Caco-2 (cell line): ENCODE data around the gene NOX5. TPM values are rescaled to one million over a fixed set of nuclear protein-coding genes. Genes with fewer than 3 reads are reported as not detected.

ENCODE experiments used
- BruUV-seq: library from RNA; stranded (reverse); fragments of 400-500 nt; replicated peaks from 2 replicates; lab custom pipeline; 2021; lab: Mats Ljungman, UMichigan
- CTCF ChIA-PET: fragments of 300-600 bp; sonication (Branson Sonifier 250); formaldehyde crosslinking; loops from one replicate; lab custom pipeline; 2022; ENCODE audit warnings: antibody characterized with exemption; lab: Charles Lee
- POLR2A ChIA-PET: fragments of 300-600 bp; sonication (Branson Sonifier 250); formaldehyde crosslinking; loops from one replicate; lab custom pipeline; 2022; ENCODE audit warnings: antibody characterized with exemption; lab: Charles Lee
- DNase-seq, 2 experiments: peaks; one replicate each; pipeline versions ENCODE4 v3.0.0 to v3.0.0-alpha.2; 2020 to 2022
- H3K27me3 ChIP-seq: replicated peaks from 2 replicates; pipeline ENCODE4 v1.6.0; 2011; ENCODE audit warnings: low read length; ENCODE audit not compliant: control insufficient read depth, insufficient read depth
- H3K36me3 ChIP-seq: 2 replicates; pipeline ENCODE4 v1.5.1; 2011; ENCODE audit warnings: low read length; ENCODE audit not compliant: control insufficient read depth, insufficient read depth
- H3K4me1 ChIP-seq: fragments of 250-450 bp; sonication (Bioruptor Pico); 2 replicates; pipeline ENCODE4 v1.5.1; 2020; ENCODE audit warnings: mild to moderate bottlenecking
- H3K4me3 ChIP-seq: 2 replicates; pipeline ENCODE4 v1.5.1; 2011; ENCODE audit warnings: low read depth, mild to moderate bottlenecking, control low read depth, low read length
- H3K9me3 ChIP-seq: fragments of 250-450 bp; sonication (Bioruptor Pico); 2 replicates; pipeline ENCODE4 v1.5.1; 2020; ENCODE audit warnings: mild to moderate bottlenecking, moderate library complexity
- H3K27ac Mint-ChIP-seq: one replicate; pipeline ENCODE4 v1.8.0; 2022; ENCODE audit warnings: mixed read lengths; ENCODE audit not compliant: unreplicated experiment
- H3K27me3 Mint-ChIP-seq: one replicate; pipeline ENCODE4 v1.8.0; 2022; ENCODE audit warnings: mixed read lengths; ENCODE audit not compliant: insufficient read depth, unreplicated experiment
- H3K36me3 Mint-ChIP-seq: one replicate; pipeline ENCODE4 v1.8.0; 2022; ENCODE audit warnings: mild to moderate bottlenecking, mixed read lengths; ENCODE audit not compliant: insufficient read depth, unreplicated experiment
- H3K4me1 Mint-ChIP-seq: one replicate; pipeline ENCODE4 v1.8.0; 2022; ENCODE audit warnings: low read depth, mixed read lengths; ENCODE audit not compliant: unreplicated experiment
- H3K4me3 Mint-ChIP-seq: one replicate; pipeline ENCODE4 v1.8.0; 2022; ENCODE audit warnings: mild to moderate bottlenecking, moderate library complexity, mixed read lengths; ENCODE audit not compliant: unreplicated experiment
- H3K9me3 Mint-ChIP-seq: one replicate; pipeline ENCODE4 v1.8.0; 2022; ENCODE audit warnings: mixed read lengths; ENCODE audit not compliant: unreplicated experiment
- CTCF ChIP-seq, 2 experiments: fragments of 200-600 bp in 1 of 2; IDR thresholded peaks; 1 replicate in 1 of 2; 2 replicates in 1 of 2; pipeline versions ENCODE4 v1.5.1 to v1.8.0; 2011 to 2022; ENCODE audit warnings: antibody characterized with exemption in 1 of 2, control low read depth in 1 of 2, inconsistent platforms in 1 of 2, low read depth in 1 of 2, low read length in 1 of 2, mild to moderate bottlenecking in 1 of 2, moderate library complexity in 1 of 2; ENCODE audit not compliant: insufficient read depth in 1 of 2, severe bottlenecking in 1 of 2, unreplicated experiment in 1 of 2
- intact Hi-C: fragments of 100-400 bp; cut with micrococcal nuclease; formaldehyde crosslinking; loops from one replicate; pipeline ENCODE4 v1.10.0; 2022; ENCODE audit not compliant: unreplicated experiment
- total RNA-seq: library from RNA; stranded (reverse); gene quantifications from 2 replicates; pipeline ENCODE4 v1.2.3, GENCODE V29; 2022

Gene NOX5
- total RNA-seq, 1 experiment from 2014 or later: 0.05 TPM

DNA sequence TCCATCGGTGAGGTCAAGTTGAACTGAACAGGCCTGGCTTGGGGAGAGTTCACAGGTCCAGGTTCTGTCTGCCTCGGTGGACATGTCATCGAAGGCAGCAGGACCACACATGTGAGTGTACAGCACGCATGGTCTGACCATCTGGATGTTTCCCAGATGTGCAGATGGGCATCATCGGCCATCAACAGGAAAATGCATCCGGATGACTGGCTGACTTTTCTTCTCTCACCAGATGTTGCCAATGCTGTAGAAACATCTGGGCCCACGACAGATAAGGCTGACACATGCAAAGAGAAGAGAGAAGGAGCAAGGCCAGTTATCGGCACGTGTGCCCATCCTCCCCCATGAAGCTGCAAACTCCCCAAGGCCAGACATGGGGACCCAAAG, 45.1 kb downstream of the NOX5 start:
- Histone ChIP-seq H3K9me3 (no peaks in the 10 kb centered on the region), H3K27me3 (peaks cover 2% of the 10 kb centered on the region; the same call in 1 of the 2 replicates), H3K4me1 (no peaks in the 10 kb centered on the region), H3K36me3 (no peaks in the 10 kb centered on the region), H3K4me3 (no peak overlapping the region)
- no TSS peak for BruUV-seq
- no peak for TF ChIP-seq CTCF (IDR thresholded peaks at IDR 0.05; ENCODE audit: insufficient read depth in 1 of 2, low read depth in 1 of 2, low read length in 1 of 2, severe bottlenecking in 1 of 2, unreplicated experiment in 1 of 2)
- no peaks in the 10 kb centered on the region for H3K9me3 Mint-ChIP-seq
- CTCF ChIA-PET: interaction anchor here (0.6 to 1.1 kb wide), 9 partner anchors 101 to 403 kb away, joined by 3 to 12 read pairs (median 4); partner anchors contain the start of genes GLCE and KIF23
- POLR2A ChIA-PET: no interaction called here
- intact Hi-C loops: loop anchor here (1.0 to 5.0 kb wide), 5 partner anchors 101 to 353 kb away; partner anchors contain the start of genes GLCE and KIF23
- no peaks in the 10 kb centered on the region for H3K36me3 Mint-ChIP-seq
- H3K27me3 Mint-ChIP-seq: peaks cover 10% of the 10 kb centered on the region
- H3K4me1 Mint-ChIP-seq: no peaks in the 10 kb centered on the region
- no peak overlapping the region for H3K27ac Mint-ChIP-seq
- no peak for DNase-seq
- H3K4me3 Mint-ChIP-seq: no peak overlapping the region

GRCh38 chr15:69060041-69060481, 45.6 kb downstream of the NOX5 start:
- Mint-ChIP-seq H3K27ac (no peak overlapping the region), H3K4me3 (no peak overlapping the region), H3K27me3 (peaks cover 10% of the 10 kb centered on the region), H3K9me3 (no peaks in the 10 kb centered on the region), H3K4me1 (no peaks in the 10 kb centered on the region), H3K36me3 (no peaks in the 10 kb centered on the region)
- intact Hi-C loops: no loop called here
- BruUV-seq: no TSS peak
- Histone ChIP-seq H3K9me3 (no peaks in the 10 kb centered on the region), H3K27me3 (peaks cover 2% of the 10 kb centered on the region; the same call in 1 of the 2 replicates), H3K36me3 (no peaks in the 10 kb centered on the region), H3K4me1 (no peaks in the 10 kb centered on the region), H3K4me3 (no peak overlapping the region)
- POLR2A ChIA-PET: no interaction called here
- CTCF ChIA-PET: interaction anchor here (0.8 kb wide), 1 partner anchor 334 kb away, joined by 5 read pairs; no protein-coding TSS in a partner anchor
- no peak for DNase-seq
- TF ChIP-seq CTCF (IDR thresholded peaks at IDR 0.05; ENCODE audit: insufficient read depth in 1 of 2, low read depth in 1 of 2, low read length in 1 of 2, severe bottlenecking in 1 of 2, unreplicated experiment in 1 of 2): no peak

DNA sequence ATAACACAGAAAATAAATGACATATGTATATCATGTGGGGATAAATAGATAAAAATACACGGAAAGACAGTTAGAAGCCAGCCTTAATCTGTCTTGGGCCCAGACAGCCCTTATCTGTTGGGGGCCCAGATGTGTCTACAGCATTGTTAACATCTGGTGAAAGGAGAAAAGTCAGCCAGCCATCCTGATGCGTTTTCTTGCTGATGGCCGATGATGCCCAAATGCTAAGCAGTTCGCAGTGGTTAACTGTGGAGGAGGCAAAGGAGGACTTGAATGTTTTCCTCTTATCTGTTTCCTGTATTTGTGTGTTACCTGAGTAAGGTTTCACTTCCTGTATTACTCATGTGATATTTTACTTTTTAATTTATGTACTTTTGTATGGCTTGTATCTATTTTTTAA, 46.2 kb downstream of the NOX5 start:
- Mint-ChIP-seq H3K27ac (no peak overlapping the region), H3K9me3 (no peaks in the 10 kb centered on the region), H3K27me3 (peaks cover 10% of the 10 kb centered on the region), H3K36me3 (no peaks in the 10 kb centered on the region), H3K4me3 (no peak overlapping the region), H3K4me1 (no peaks in the 10 kb centered on the region)
- H3K27me3 ChIP-seq: peaks cover 2% of the 10 kb centered on the region; the same call in 1 of the 2 replicates
- H3K4me1 ChIP-seq: no peaks in the 10 kb centered on the region
- ChIA-PET POLR2A (no interaction called here), CTCF (no interaction called here)
- TF ChIP-seq CTCF (IDR thresholded peaks at IDR 0.05; ENCODE audit: insufficient read depth in 1 of 2, low read depth in 1 of 2, low read length in 1 of 2, severe bottlenecking in 1 of 2, unreplicated experiment in 1 of 2): no peak
- H3K36me3 ChIP-seq: no peaks in the 10 kb centered on the region
- H3K4me3 ChIP-seq: no peak overlapping the region
- intact Hi-C loops: no loop called here
- no peak for DNase-seq
- H3K9me3 ChIP-seq: no peaks in the 10 kb centered on the region
- BruUV-seq: no TSS peak
